Naive thymus-derived CD8-positive, alpha-beta T cell (primary cell): ENCODE measurements around the gene MT1M. TPM values are rescaled to one million over a fixed set of nuclear protein-coding genes. Genes with fewer than 3 reads are reported as not detected.

Experiments used
- ATAC-seq, 2 donors: fragments of 150-1000 bp; cut with Tn5 transposase in 1 of 2; sonication (Bioruptor Pico), chemical (Tn5 transposase) in 1 of 2; 1 replicate in 1 of 2; 2 replicates in 1 of 2; pipeline ENCODE4 v1.10.0; 2021; ENCODE audit warnings: mild to moderate bottlenecking in 2 of 2, moderate library complexity in 2 of 2
- POLR2A ChIA-PET: fragments of 350-600 bp; sonication (Branson Sonifier 250); formaldehyde crosslinking; loops from one replicate; lab custom pipeline; 2021; ENCODE audit warnings: antibody characterized with exemption; lab: Charles Lee
- DNase-seq, 10 donors: peaks; one replicate each; pipeline versions ENCODE4 v3.0.0 to v3.0.0-alpha.2; 2020 to 2022
- H3K27ac Mint-ChIP-seq, 10 donors: one replicate each; pipeline ENCODE4 v1.8.0; 2020 to 2022; ENCODE audit warnings: mild to moderate bottlenecking in 10 of 10, mixed read lengths in 10 of 10, moderate library complexity in 4 of 10, inconsistent platforms in 1 of 10
- H3K27me3 Mint-ChIP-seq, 5 donors: one replicate each; pipeline ENCODE4 v1.8.0; 2021 to 2022; ENCODE audit warnings: mixed read lengths in 5 of 5
- H3K36me3 Mint-ChIP-seq, 3 donors: one replicate each; pipeline ENCODE4 v1.8.0; 2020 to 2022; ENCODE audit warnings: mixed read lengths in 3 of 3, mild to moderate bottlenecking in 2 of 3, inconsistent platforms in 1 of 3
- H3K4me1 Mint-ChIP-seq, 4 donors: one replicate each; pipeline ENCODE4 v1.8.0; 2021 to 2022; ENCODE audit warnings: mixed read lengths in 4 of 4
- H3K4me3 Mint-ChIP-seq, 10 donors: one replicate each; pipeline ENCODE4 v1.8.0; 2020 to 2022; ENCODE audit warnings: mild to moderate bottlenecking in 10 of 10, mixed read lengths in 10 of 10, moderate library complexity in 6 of 10, inconsistent platforms in 1 of 10
- H3K9me3 Mint-ChIP-seq, 9 donors: one replicate each; pipeline ENCODE4 v1.8.0; 2020 to 2022; ENCODE audit warnings: mixed read lengths in 9 of 9, mild to moderate bottlenecking in 3 of 9, inconsistent platforms in 1 of 9, moderate library complexity in 1 of 9
- polyA plus RNA-seq, 3 donors: library from polyadenylated mRNA; unstranded; fragments of 300-500 nt; fragmentation: Illumina TruSeq; gene quantifications; one replicate each; pipeline ENCODE4 v1.2.3, GENCODE V29; 2021
- total RNA-seq, 8 experiments: library from RNA in 2 of 8; stranded (reverse) in 2 of 8; gene quantifications; one replicate each; pipeline ENCODE4 v1.2.3 and lab custom pipeline; 2021 to 2026

The MT1M gene
- total and polyA plus RNA-seq, 5 experiments from 2014 or later = not detected

GRCh38 chr16:56631832-56632155, 665 bp upstream of the MT1M start:
- Mint-ChIP-seq H3K27ac (no peak overlapping the region), H3K9me3 (no peaks in the 10 kb centered on the region), H3K36me3 (peaks cover 0 to 2% (median 2%) of the 10 kb centered on the region in 3 donors), H3K27me3 (peaks cover 31 to 78% (median 49%) of the 10 kb centered on the region in 5 donors), H3K4me3 (peak overlapping the region; percentile 67 to 90 (median 81)), H3K4me1 (peaks cover 18 to 40% (median 32%) of the 10 kb centered on the region in 4 donors)
- no peak for DNase-seq
- POLR2A ChIA-PET = interaction anchor here (0.6 to 1.5 kb wide), 2 partner anchors 13 to 449 kb away, joined by 3 to 4 read pairs; no protein-coding TSS in a partner anchor
- ATAC-seq = no peak

GRCh38 chr16:56632848-56633365, 448 bp downstream of the MT1M start:
- Mint-ChIP-seq H3K36me3 (peaks cover 0 to 2% (median 0%) of the 10 kb centered on the region in 3 donors), H3K9me3 (no peaks in the 10 kb centered on the region), H3K27me3 (peaks cover 40 to 90% (median 58%) of the 10 kb centered on the region in 5 donors), H3K4me3 (peak overlapping the region in 9 of 10 donors; percentile 53 to 84 (median 63)), H3K4me1 (peaks cover 21 to 46% (median 37%) of the 10 kb centered on the region in 4 donors), H3K27ac (peak overlapping the region in 1 of 10 donors; percentile 57)
- DNase-seq (no peak), ATAC-seq (no peak)
- POLR2A ChIA-PET = interaction anchor here (1.4 kb wide), 1 partner anchor 25 kb away, joined by 3 read pairs; the partner anchor contains the start of gene MT2A

GRCh38 chr16:56633535-56633934, 1.1 kb downstream of the MT1M start:
- peaks cover 23 to 51% (median 41%) of the 10 kb centered on the region in 4 donors for H3K4me1 Mint-ChIP-seq
- ATAC-seq (no peak), DNase-seq (no peak)
- H3K4me3 Mint-ChIP-seq = peak overlapping the region in 3 of 10 donors; percentile 15 to 81 (median 34)
- H3K27ac Mint-ChIP-seq = no peak overlapping the region
- H3K27me3 Mint-ChIP-seq = peaks cover 41 to 93% (median 61%) of the 10 kb centered on the region in 5 donors
- peaks cover 0 to 2% (median 0%) of the 10 kb centered on the region in 3 donors for H3K36me3 Mint-ChIP-seq
- POLR2A ChIA-PET = interaction anchor here (1.4 kb wide), 2 partner anchors 16 to 25 kb away, joined by 3 to 4 read pairs; partner anchors contain the start of gene MT2A
- no peaks in the 10 kb centered on the region for H3K9me3 Mint-ChIP-seq

GRCh38 chr16:56634715-56635440, 2.4 kb downstream of the MT1M start:
- Mint-ChIP-seq H3K36me3 (peaks cover 0 to 2% (median 0%) of the 10 kb centered on the region in 3 donors), H3K27me3 (peaks cover 52 to 100% (median 71%) of the 10 kb centered on the region in 5 donors), H3K27ac (peak overlapping the region in 3 of 10 donors; percentile 28 to 79 (median 74)), H3K4me3 (peak overlapping the region; percentile 30 to 86 (median 73)), H3K4me1 (peaks cover 23 to 55% (median 39%) of the 10 kb centered on the region in 4 donors), H3K9me3 (no peaks in the 10 kb centered on the region)
- ATAC-seq (no peak), DNase-seq (no peak)
- POLR2A ChIA-PET = interaction anchor here (1.4 to 2.2 kb wide), 2 partner anchors 11 to 17 kb away, joined by 4 to 6 read pairs; no protein-coding TSS in a partner anchor

GRCh38 chr16:56635441-56635967, 3.0 kb downstream of the MT1M start:
- H3K27me3 Mint-ChIP-seq = peaks cover 57 to 100% (median 72%) of the 10 kb centered on the region in 5 donors
- H3K36me3 Mint-ChIP-seq = peaks cover 0 to 2% (median 0%) of the 10 kb centered on the region in 3 donors
- DNase-seq (no peak), ATAC-seq (peak; percentile 30 to 31)
- no peaks in the 10 kb centered on the region for H3K9me3 Mint-ChIP-seq
- POLR2A ChIA-PET = interaction anchor here (0.6 to 2.2 kb wide), 2 partner anchors 12 to 48 kb away, joined by 3 to 6 read pairs; no protein-coding TSS in a partner anchor
- H3K27ac Mint-ChIP-seq = peak overlapping the region in 1 of 10 donors; percentile 74
- peaks cover 23 to 55% (median 36%) of the 10 kb centered on the region in 4 donors for H3K4me1 Mint-ChIP-seq
- peak overlapping the region; percentile 53 to 86 (median 66) for H3K4me3 Mint-ChIP-seq

- Mint-ChIP-seq H3K27me3 (peaks cover 58 to 92% (median 71%) of the 10 kb centered on the region in 5 donors), H3K36me3 (peaks cover 0 to 1% (median 0%) of the 10 kb centered on the region in 3 donors), H3K4me1 (peaks cover 21 to 50% (median 32%) of the 10 kb centered on the region in 4 donors), H3K4me3 (peak overlapping the region in 5 of 10 donors; percentile 14 to 81 (median 57)), H3K27ac (no peak overlapping the region), H3K9me3 (no peaks in the 10 kb centered on the region)
- ATAC-seq (no peak), DNase-seq (no peak)
- POLR2A ChIA-PET = interaction anchor here (0.7 kb wide), 1 partner anchor 26 kb away, joined by 3 read pairs; no protein-coding TSS in a partner anchor
Measured at GRCh38 chr16:56636616-56637413, 4.4 kb downstream of the MT1M start.

GRCh38 chr16:56637814-56638750, 5.6 kb downstream of the MT1M start, which contains the start of gene MT1A:
TSS of gene MT1A (plus strand) at chr16:56638666. CDS start at chr16:56638739, 73 bp downstream.
- H3K36me3 Mint-ChIP-seq = no peaks in the 10 kb centered on the region
- H3K4me1 Mint-ChIP-seq = peaks cover 25 to 48% (median 33%) of the 10 kb centered on the region in 4 donors
- no peaks in the 10 kb centered on the region for H3K9me3 Mint-ChIP-seq
- H3K27ac Mint-ChIP-seq = peak within 1 kb of the TSS in 2 of 10 donors; percentile 52 to 67
- POLR2A ChIA-PET = interaction anchor here (1.7 kb wide), 1 partner anchor 30 kb away, joined by 4 read pairs; the partner anchor contains the start of gene MT2A
- DNase-seq = no peak
- peak; percentile 43 to 51 for ATAC-seq
- peaks cover 52 to 79% (median 69%) of the 10 kb centered on the region in 5 donors for H3K27me3 Mint-ChIP-seq
- H3K4me3 Mint-ChIP-seq = peak within 1 kb of the TSS; percentile 9 to 77 (median 50)

- H3K27me3 Mint-ChIP-seq = peaks cover 46 to 69% (median 61%) of the 10 kb centered on the region in 5 donors
- no peaks in the 10 kb centered on the region for H3K9me3 Mint-ChIP-seq
- DNase-seq (no peak), ATAC-seq (no peak)
- H3K4me3 Mint-ChIP-seq = peak overlapping the region in 2 of 10 donors; percentile 43 to 50
- peaks cover 31 to 58% (median 38%) of the 10 kb centered on the region in 4 donors for H3K4me1 Mint-ChIP-seq
- H3K27ac Mint-ChIP-seq = no peak overlapping the region
- no peaks in the 10 kb centered on the region for H3K36me3 Mint-ChIP-seq
- POLR2A ChIA-PET = interaction anchor here (1.7 kb wide), 1 partner anchor 31 kb away, joined by 4 read pairs; the partner anchor contains the start of gene MT2A
Measured at GRCh38 chr16:56639045-56639444, 6.6 kb downstream of the MT1M start.

GRCh38 chr16:56640076-56640475, 7.6 kb downstream of the MT1M start:
- POLR2A ChIA-PET = interaction anchor here (0.5 to 1.7 kb wide), 3 partner anchors 11 to 182 kb away, joined by 4 to 5 read pairs (median 4); partner anchors contain the start of gene MT2A
- DNase-seq (no peak), ATAC-seq (no peak)
- Mint-ChIP-seq H3K4me3 (no peak overlapping the region), H3K27me3 (peaks cover 36 to 59% (median 52%) of the 10 kb centered on the region in 5 donors), H3K36me3 (no peaks in the 10 kb centered on the region), H3K27ac (peak overlapping the region in 1 of 10 donors; percentile 9), H3K9me3 (no peaks in the 10 kb centered on the region), H3K4me1 (peaks cover 29 to 59% (median 36%) of the 10 kb centered on the region in 4 donors)

- Mint-ChIP-seq H3K27ac (peak overlapping the region in 1 of 10 donors; percentile 47), H3K4me1 (peaks cover 24 to 49% (median 28%) of the 10 kb centered on the region in 4 donors), H3K9me3 (no peaks in the 10 kb centered on the region), H3K4me3 (no peak overlapping the region), H3K36me3 (no peaks in the 10 kb centered on the region), H3K27me3 (peaks cover 32 to 55% (median 48%) of the 10 kb centered on the region in 5 donors)
- DNase-seq = no peak
- no peak for ATAC-seq
- POLR2A ChIA-PET = interaction anchor here (3.9 kb wide), 1 partner anchor 32 kb away, joined by 23 read pairs; the partner anchor contains the start of gene MT2A
Measured at GRCh38 chr16:56641166-56641565, 8.7 kb downstream of the MT1M start.
